DOHH2 (cell line): ENCODE measurements around the gene RETREG1.

ENCODE experiments used
- EZH2phosphoT487 ChIP-seq: fragments of 200-600 bp; sonication (generic); IDR thresholded peaks from 2 replicates; pipeline ENCODE4 v1.6.1; 2017; ENCODE audit warnings: borderline replicate concordance, mild to moderate bottlenecking, antibody characterized with exemption, low read length, moderate library complexity, mixed read lengths
- TF ChIP-seq, protein P1 (sequence below): fragments of 200-600 bp; sonication (generic); IDR thresholded peaks from one replicate; pipeline ENCODE4 v1.5.1; 2014; ENCODE audit warnings: antibody characterized with exemption, mild to moderate bottlenecking, low read depth, low read length; ENCODE audit not compliant: poor library complexity, severe bottlenecking

DNA sequence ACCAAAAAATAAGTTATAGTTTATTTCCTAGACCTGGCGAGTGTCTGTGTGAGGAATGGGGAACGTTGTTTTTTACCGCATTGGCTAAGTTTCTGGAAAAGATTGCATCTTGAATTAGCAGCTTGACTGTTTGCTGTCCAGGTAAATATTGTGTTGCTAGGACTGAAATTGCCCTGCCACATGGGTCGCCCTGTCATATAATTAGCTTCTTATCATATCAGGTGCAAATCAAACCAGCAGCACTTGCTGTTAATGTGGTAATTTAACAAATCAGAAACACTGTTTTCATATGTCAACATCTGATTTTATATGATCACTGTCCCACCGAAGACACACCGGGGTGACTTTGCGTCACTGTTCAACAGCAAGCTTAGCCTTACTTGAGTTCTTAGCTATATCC lies 87.5 kb downstream of the RETREG1 start:
- no peak for TF ChIP-seq EZH2phosphoT487
- TF ChIP-seq, protein P1, sequence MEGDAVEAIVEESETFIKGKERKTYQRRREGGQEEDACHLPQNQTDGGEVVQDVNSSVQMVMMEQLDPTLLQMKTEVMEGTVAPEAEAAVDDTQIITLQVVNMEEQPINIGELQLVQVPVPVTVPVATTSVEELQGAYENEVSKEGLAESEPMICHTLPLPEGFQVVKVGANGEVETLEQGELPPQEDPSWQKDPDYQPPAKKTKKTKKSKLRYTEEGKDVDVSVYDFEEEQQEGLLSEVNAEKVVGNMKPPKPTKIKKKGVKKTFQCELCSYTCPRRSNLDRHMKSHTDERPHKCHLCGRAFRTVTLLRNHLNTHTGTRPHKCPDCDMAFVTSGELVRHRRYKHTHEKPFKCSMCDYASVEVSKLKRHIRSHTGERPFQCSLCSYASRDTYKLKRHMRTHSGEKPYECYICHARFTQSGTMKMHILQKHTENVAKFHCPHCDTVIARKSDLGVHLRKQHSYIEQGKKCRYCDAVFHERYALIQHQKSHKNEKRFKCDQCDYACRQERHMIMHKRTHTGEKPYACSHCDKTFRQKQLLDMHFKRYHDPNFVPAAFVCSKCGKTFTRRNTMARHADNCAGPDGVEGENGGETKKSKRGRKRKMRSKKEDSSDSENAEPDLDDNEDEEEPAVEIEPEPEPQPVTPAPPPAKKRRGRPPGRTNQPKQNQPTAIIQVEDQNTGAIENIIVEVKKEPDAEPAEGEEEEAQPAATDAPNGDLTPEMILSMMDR = no peak
